Neural progenitor cell (in vitro differentiated cells): Measurements from ENCODE around the gene CFAP410.

ENCODE experiments used
- CTCF ChIP-seq: fragments of 200-600 bp; sonication (generic); IDR thresholded peaks from 2 replicates; pipeline ENCODE4 v1.5.1; 2017; ENCODE audit warnings: antibody characterized with exemption, mild to moderate bottlenecking
- EZH2 ChIP-seq: fragments of 200-600 bp; sonication (generic); IDR thresholded peaks from 2 replicates; pipeline ENCODE4 v1.6.1; 2017; ENCODE audit warnings: antibody characterized with exemption, mild to moderate bottlenecking, moderate library complexity

- TF ChIP-seq CTCF: no peak
- no peak for TF ChIP-seq EZH2
These were observed 9.1 kb downstream of the CFAP410 start for GRCh38 chr21:44329971-44330681.
